HG03342 (cell line): ENCODE results near the gene INHBA.

Experiments
- ATAC-seq: cut with Tn5 transposase; IDR thresholded peaks from one replicate; pipeline ENCODE4 v1.9.1; 2021; ENCODE audit warnings: mild to moderate bottlenecking, moderate library complexity; ENCODE audit not compliant: unreplicated experiment

The INHBA gene

GRCh38 chr7:41689815-41690214, 13.1 kb downstream of the INHBA start:
- no peak for ATAC-seq

- ATAC-seq, result no peak
Observed at GRCh38 chr7:41688906-41689305, 14.0 kb downstream of the INHBA start.

- ATAC-seq, result no peak
Observed at GRCh38 chr7:41688012-41688625, 14.8 kb downstream of the INHBA start.

GRCh38 chr7:41685684-41686083, 17.2 kb downstream of the INHBA start:
- ATAC-seq, result no peak

DNA sequence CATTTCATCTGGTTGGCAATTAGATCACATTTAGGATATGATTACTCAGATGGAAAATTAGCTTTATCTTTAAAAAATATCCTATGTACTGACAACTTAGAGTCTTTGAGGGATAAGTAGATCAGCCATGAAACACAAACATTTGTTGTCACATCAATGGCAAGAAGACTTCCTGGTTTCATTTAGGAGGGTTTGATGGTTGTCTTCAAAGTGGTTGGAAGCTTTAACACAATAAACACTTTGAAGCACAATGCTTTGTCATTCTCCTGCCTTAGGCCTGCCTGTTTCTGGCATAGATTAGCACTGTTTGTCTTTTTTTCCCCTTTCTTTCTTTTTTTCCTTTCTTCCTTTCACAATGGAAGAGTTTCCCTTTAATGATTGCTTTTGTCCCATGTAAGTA, 20.5 kb downstream of the INHBA start:
- no peak for ATAC-seq

DNA sequence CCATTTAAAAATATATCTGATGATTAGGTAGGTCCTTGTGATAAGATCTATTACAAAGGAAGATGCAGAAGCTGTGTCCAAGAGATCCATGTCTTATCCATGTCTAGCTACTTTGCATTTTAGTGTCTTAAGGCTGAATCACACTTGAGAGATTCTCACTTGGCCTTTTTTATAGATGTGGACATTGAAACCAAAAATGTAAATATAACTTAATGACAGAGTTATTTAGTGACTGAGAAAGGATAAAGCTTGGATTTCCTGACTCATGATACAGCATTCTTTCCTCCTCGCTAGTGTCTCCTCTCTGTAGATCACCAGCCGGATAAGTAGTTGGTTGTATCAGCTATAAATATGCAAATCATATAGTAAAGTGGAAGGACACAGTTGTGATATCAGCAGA, 23.3 kb downstream of the INHBA start:
- ATAC-seq, result no peak

- ATAC-seq, result no peak
Observed at GRCh38 chr7:41674505-41675023, 28.3 kb downstream of the INHBA start.

DNA sequence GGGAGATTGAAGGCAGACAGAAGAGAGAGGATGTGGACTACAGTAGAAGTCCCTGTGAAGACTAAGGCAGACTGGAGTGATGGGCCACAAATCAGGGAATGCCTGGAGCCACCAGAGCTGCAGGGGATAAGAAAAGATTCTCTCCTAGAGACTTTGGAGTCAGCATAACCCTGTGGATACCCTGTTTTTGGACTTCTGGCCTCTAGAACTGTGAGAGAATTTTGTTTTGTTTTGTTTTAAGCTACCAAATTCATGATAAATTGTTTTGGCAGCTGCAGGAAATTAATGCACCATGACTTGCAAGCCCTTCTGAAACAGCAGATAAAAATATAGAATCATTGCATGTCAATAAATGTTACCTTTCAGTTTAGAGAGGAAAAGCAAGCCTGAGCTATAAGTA, 41.3 kb downstream of the INHBA start:
- no peak for ATAC-seq

GRCh38 chr7:41659539-41659938, 43.4 kb downstream of the INHBA start:
- ATAC-seq, result no peak

- ATAC-seq, result no peak
Observed at GRCh38 chr7:41656366-41656765, 46.5 kb downstream of the INHBA start.

DNA sequence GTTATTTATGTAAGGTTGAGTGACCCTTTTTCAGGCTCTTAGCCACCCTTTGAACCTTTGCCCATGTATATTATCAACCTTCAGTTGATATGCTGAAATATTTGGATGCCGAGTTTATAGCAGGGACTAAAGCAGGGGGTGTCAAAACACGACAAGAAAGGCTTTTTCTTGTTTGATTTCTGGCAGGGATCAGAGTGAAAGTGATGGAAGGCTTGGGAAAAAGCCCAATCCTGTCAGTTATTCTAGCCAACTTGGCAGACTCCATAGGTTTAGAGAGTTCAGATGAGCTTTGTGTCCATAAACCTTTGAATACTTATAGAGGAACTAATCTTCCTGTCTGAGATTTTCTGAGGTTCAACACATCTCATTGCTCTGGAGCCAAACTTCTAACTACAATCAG, 47.5 kb downstream of the INHBA start:
- ATAC-seq, result no peak

GRCh38 chr7:41652267-41652666, 50.6 kb downstream of the INHBA start:
- ATAC-seq, result no peak

DNA sequence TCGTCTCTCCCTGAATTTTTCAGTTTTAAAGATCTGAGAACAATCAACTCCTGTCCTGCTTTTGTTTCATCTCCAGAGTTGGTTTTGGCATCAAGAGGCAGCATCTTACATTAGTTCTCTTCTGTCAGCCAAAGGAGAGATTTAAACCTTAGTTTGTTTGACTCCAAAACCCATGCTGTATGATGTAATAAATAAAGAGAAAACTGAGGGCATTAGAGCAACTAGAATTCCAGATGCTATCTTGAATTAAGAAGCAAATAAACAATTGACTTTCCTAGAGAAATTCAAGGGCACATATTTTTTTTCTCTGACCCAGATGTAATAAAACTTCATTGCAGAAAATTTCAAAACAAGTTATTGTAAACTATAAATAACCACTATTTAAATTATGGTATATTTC, 54.4 kb downstream of the INHBA start:
- ATAC-seq, result no peak

DNA sequence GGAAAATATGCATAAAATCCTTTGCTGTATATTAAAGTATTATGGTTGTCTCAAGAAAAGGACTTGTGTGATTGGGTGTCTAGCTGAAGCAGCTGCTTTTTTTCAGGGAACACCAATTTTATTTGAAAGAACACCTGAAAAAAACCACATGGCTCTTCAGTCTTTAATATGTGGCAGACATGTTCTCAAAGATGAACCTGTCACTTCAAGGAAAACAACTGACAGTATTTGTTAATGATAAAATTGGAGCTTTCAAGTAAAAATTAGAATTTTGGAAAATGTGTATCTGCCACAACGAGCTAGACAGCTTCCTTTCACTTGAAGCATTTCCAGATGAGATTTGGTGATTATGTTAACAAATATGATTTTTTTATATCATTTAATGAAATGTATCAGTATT, 59.3 kb downstream of the INHBA start:
- no peak for ATAC-seq

DNA sequence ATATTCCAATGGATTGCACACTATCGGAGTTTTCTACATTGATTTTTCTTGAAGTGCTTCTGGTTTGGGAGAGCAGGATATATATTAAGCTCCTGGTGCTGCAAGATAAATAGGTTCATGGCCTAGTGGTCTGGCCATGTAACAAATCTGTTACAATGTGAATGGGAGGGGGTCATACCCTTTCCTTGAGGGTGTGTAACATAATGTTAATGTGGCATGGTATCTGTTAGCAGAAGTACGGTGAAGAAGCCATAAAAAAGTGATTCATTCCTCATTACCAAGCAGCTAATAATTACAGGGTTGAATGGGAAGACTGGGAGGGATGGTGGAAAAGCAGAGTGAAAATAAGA, 61.2 kb downstream of the INHBA start:
- no peak for ATAC-seq

- no peak for ATAC-seq
Observed at GRCh38 chr7:41641011-41641664, 61.8 kb downstream of the INHBA start.

DNA sequence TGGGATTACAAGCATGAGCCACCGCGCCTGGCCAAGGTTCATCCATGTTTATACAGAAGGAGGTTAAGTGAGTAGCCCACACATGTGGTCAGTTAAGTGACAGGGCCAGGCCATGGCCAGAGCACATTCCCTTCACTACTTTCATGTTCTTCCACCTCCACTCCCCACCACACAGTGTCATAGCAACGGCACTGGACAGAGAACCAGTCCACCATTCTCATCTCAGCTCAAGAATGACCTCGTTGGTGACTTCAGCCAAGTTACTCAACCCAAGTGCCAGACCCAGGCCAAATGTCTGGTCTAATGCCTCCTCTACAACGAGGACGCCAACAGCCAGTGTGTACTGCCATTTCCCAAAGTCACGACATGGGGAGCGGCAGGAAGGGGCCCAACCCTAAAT, 62.4 kb downstream of the INHBA start:
- ATAC-seq, result no peak

- no peak for ATAC-seq
Observed at GRCh38 chr7:41637049-41637448, 65.8 kb downstream of the INHBA start.
